H9 (cell line): ENCODE data around the gene TTC7B. TPM values are rescaled to one million over a fixed set of nuclear protein-coding genes. Genes with fewer than 3 reads are reported as not detected.

Experiments used
- DNase-seq: peaks from one replicate; pipeline ENCODE4 v3.0.0-alpha.2; 2017
- H2AFZ ChIP-seq: one replicate; pipeline ENCODE4 v1.6.1; 2013; ENCODE audit warnings: mild to moderate bottlenecking, low read length, control low read depth, moderate library complexity
- H2AK5ac ChIP-seq: 2 replicates; pipeline ENCODE4 v1.6.1; 2013; ENCODE audit warnings: low read length, control low read depth, mixed read lengths; ENCODE audit not compliant: insufficient read length
- H2BK120ac ChIP-seq: one replicate; pipeline ENCODE4 v1.6.1; 2013; ENCODE audit warnings: low read depth, mild to moderate bottlenecking, low read length, control low read depth, inconsistent platforms; ENCODE audit not compliant: poor library complexity, severe bottlenecking
- H2BK12ac ChIP-seq: 2 replicates; pipeline ENCODE4 v1.6.1; 2013; ENCODE audit warnings: low read length, control low read depth, mixed read lengths, low read depth; ENCODE audit not compliant: insufficient read length
- H2BK15ac ChIP-seq: 2 replicates; pipeline ENCODE4 v1.6.1; 2013; ENCODE audit warnings: low read depth, low read length, control low read depth
- H2BK20ac ChIP-seq: one replicate; pipeline ENCODE4 v1.6.1; 2013; ENCODE audit warnings: low read depth, mild to moderate bottlenecking, low read length, control low read depth, inconsistent platforms; ENCODE audit not compliant: poor library complexity, severe bottlenecking
- H2BK5ac ChIP-seq: 2 replicates; pipeline ENCODE4 v1.6.1; 2013; ENCODE audit warnings: low read length, control low read depth, mixed read lengths; ENCODE audit not compliant: insufficient read length
- H3K14ac ChIP-seq: 2 replicates; pipeline ENCODE4 v1.6.1; 2013; ENCODE audit warnings: low read length, control low read depth; ENCODE audit not compliant: insufficient read depth
- H3K18ac ChIP-seq: 2 replicates; pipeline ENCODE4 v1.6.1; 2013; ENCODE audit warnings: low read depth, mild to moderate bottlenecking, mixed read lengths, low read length, control low read depth; ENCODE audit not compliant: insufficient read length
- H3K23ac ChIP-seq: 2 replicates; pipeline ENCODE4 v1.6.1; 2013; ENCODE audit warnings: low read length, control low read depth, mixed read lengths, low read depth; ENCODE audit not compliant: insufficient read length
- H3K23me2 ChIP-seq: 2 replicates; pipeline ENCODE4 v1.6.1; 2013; ENCODE audit warnings: low read depth, mild to moderate bottlenecking, mixed read lengths, low read length, control low read depth; ENCODE audit not compliant: insufficient read length, poor library complexity, severe bottlenecking
- H3K27ac ChIP-seq: 2 replicates; pipeline ENCODE4 v1.5.1; 2013; ENCODE audit warnings: low read length, control low read depth, mixed read lengths, low read depth; ENCODE audit not compliant: insufficient read length
- H3K27me3 ChIP-seq: 2 replicates; pipeline ENCODE4 v1.6.1; 2013; ENCODE audit warnings: low read length, control low read depth, inconsistent platforms; ENCODE audit not compliant: insufficient read depth
- H3K4ac ChIP-seq: 2 replicates; pipeline ENCODE4 v1.6.1; 2013; ENCODE audit warnings: low read depth, mild to moderate bottlenecking, control low read depth, inconsistent platforms, low read length, moderate library complexity
- H3K4me1 ChIP-seq: 2 replicates; pipeline ENCODE4 v1.6.1; 2013; ENCODE audit warnings: low read length, control low read depth, inconsistent platforms; ENCODE audit not compliant: insufficient read depth
- H3K4me2 ChIP-seq: 2 replicates; pipeline ENCODE4 v1.6.1; 2013; ENCODE audit warnings: low read length, control low read depth, mixed read lengths; ENCODE audit not compliant: insufficient read length, insufficient read depth
- H3K56ac ChIP-seq: 2 replicates; pipeline ENCODE4 v1.6.1; 2013; ENCODE audit warnings: low read depth, mild to moderate bottlenecking, mixed read lengths, low read length, control low read depth; ENCODE audit not compliant: insufficient read length
- H3K79me1 ChIP-seq: 2 replicates; pipeline ENCODE4 v1.6.1; 2013; ENCODE audit warnings: low read depth, mild to moderate bottlenecking, moderate library complexity, low read length, control low read depth, inconsistent platforms; ENCODE audit not compliant: insufficient read depth, poor library complexity, severe bottlenecking
- H3K79me2 ChIP-seq: 2 replicates; pipeline ENCODE4 v1.6.1; 2013; ENCODE audit warnings: low read length, control low read depth, inconsistent platforms; ENCODE audit not compliant: insufficient read depth
- H3K9ac ChIP-seq: 2 replicates; pipeline ENCODE4 v1.6.1; 2013; ENCODE audit warnings: low read length, control low read depth, mixed read lengths; ENCODE audit not compliant: insufficient read length; ENCODE audit errors: extremely low read depth
- H3K9me3 ChIP-seq: one replicate; pipeline ENCODE4 v1.6.1; 2013; ENCODE audit warnings: low read depth, low read length, inconsistent platforms; ENCODE audit not compliant: control insufficient read depth
- H3T11ph ChIP-seq: one replicate; pipeline ENCODE4 v1.6.1; 2013; ENCODE audit warnings: mild to moderate bottlenecking, low read length, control low read depth, inconsistent platforms
- H4K20me1 ChIP-seq: one replicate; pipeline ENCODE4 v1.6.1; 2013; ENCODE audit not compliant: control insufficient read depth, insufficient read length, insufficient read depth
- H4K5ac ChIP-seq: 2 replicates; pipeline ENCODE4 v1.6.1; 2013; ENCODE audit warnings: low read depth, mild to moderate bottlenecking, mixed read lengths, low read length, control low read depth; ENCODE audit not compliant: insufficient read length
- H4K8ac ChIP-seq: replicated peaks from 2 replicates; pipeline ENCODE4 v1.6.1; 2013; ENCODE audit warnings: low read length, control low read depth, mixed read lengths, low read depth; ENCODE audit not compliant: insufficient read length
- H4K91ac ChIP-seq: 2 replicates; pipeline ENCODE4 v1.6.1; 2013; ENCODE audit warnings: low read depth, mild to moderate bottlenecking, moderate library complexity, mixed read lengths, low read length, control low read depth; ENCODE audit not compliant: insufficient read length
- H3K27ac Mint-ChIP-seq, 3 experiments: 2 replicates in 2 of 3; 3 replicates in 1 of 3; pipeline ENCODE4 v1.8.0; 2020 to 2021; ENCODE audit warnings: mixed read lengths in 3 of 3, mild to moderate bottlenecking in 1 of 3, moderate library complexity in 1 of 3
- H3K27me3 Mint-ChIP-seq: 2 replicates; pipeline ENCODE4 v1.8.0; 2021; ENCODE audit warnings: low read depth, mild to moderate bottlenecking, moderate library complexity, mixed read lengths
- H3K36me3 Mint-ChIP-seq, 3 experiments: 2 replicates in 2 of 3; 3 replicates in 1 of 3; pipeline ENCODE4 v1.8.0; 2020 to 2021; ENCODE audit warnings: low read depth in 3 of 3, mixed read lengths in 3 of 3; ENCODE audit not compliant: insufficient read depth in 1 of 3
- H3K4me1 Mint-ChIP-seq, 2 experiments: 2 replicates each; pipeline ENCODE4 v1.8.0; 2020; ENCODE audit warnings: mixed read lengths in 2 of 2
- H3K4me3 Mint-ChIP-seq, 2 experiments: 2 replicates in 1 of 2; 3 replicates in 1 of 2; pipeline ENCODE4 v1.8.0; 2020 to 2021; ENCODE audit warnings: mild to moderate bottlenecking in 2 of 2, mixed read lengths in 2 of 2, moderate library complexity in 1 of 2
- H3K9me3 Mint-ChIP-seq, 2 experiments: 2 replicates in 1 of 2; 3 replicates in 1 of 2; pipeline ENCODE4 v1.8.0; 2020; ENCODE audit warnings: mild to moderate bottlenecking in 2 of 2, mixed read lengths in 2 of 2, moderate library complexity in 1 of 2
- WGBS: extraction: QIAGEN DNeasy Blood & Tissue Kit; methylation state at CpG from one replicate; pipeline ENCODE4 v1.1.7; 2013; ENCODE audit warnings: missing lambda C conversion rate, low lambda C conversion rate, mixed read lengths; ENCODE audit not compliant: insufficient read length; ENCODE audit errors: extremely low coverage; 5-methylcytosine and 5-hydroxymethylcytosine counted together
- total RNA-seq: library from RNA; stranded (reverse); gene quantifications from 2 replicates; pipeline ENCODE4 v1.2.1, GENCODE V29; 2021
- TF ChIP-seq, protein P1 (sequence below): fragments of 200-600 bp; sonication (generic); conservative IDR thresholded peaks from 3 replicates; pipeline ENCODE4 v1.8.0; 2021; ENCODE audit warnings: antibody characterized with exemption, mild to moderate bottlenecking

TTC7B gene
- total RNA-seq, 1 experiment from 2014 or later: 33.7 TPM

DNA sequence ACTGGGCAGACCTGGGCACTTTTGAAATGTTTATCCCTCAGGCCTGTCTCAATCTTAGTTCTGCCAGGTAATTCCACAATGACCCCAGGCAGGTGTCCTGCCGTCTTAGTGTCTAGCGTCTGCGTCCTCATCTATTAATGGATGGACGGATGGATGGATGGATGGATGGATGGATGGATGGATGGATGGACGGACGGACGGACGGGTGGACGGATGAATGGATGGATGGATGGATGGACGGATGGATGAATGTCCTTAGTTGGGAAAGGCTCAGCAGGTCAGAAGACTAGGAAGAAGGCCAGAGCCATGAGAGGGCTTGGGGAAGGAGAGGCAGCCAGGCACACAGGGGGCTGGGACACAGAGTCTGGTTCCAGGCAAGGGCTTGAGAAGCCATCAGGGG, 278.1 kb downstream of the TTC7B start:
- no peak overlapping the region for H3K14ac ChIP-seq
- WGBS: no CpG with 5 or more reads among the region's 10 CpGs
- H2AFZ ChIP-seq: no peak overlapping the region

More for the DNA sequence above, 278.1 kb downstream of the TTC7B start:
- no peak overlapping the region for H3K9ac ChIP-seq
- H3K56ac ChIP-seq: no peak overlapping the region
- no peak overlapping the region for H3K4ac ChIP-seq
- H3K23ac ChIP-seq: no peak overlapping the region
- no peak overlapping the region for H4K91ac ChIP-seq
- no peak overlapping the region for H3T11ph ChIP-seq
- no peaks in the 10 kb centered on the region for H3K79me2 ChIP-seq
- DNase-seq: no peak
- no peak overlapping the region for H3K27ac ChIP-seq
- Mint-ChIP-seq H3K27me3 (peaks cover 2% of the 10 kb centered on the region; the same call in 1 of the 2 replicates), H3K27ac (no peak overlapping the region), H3K9me3 (no peaks in the 10 kb centered on the region), H3K4me3 (no peak overlapping the region), H3K36me3 (peaks cover 0 to 1% (median 0%) of the 10 kb centered on the region in 3 experiments; a peak in 1 of 7 replicates), H3K4me1 (peaks cover 16 to 24% of the 10 kb centered on the region in 2 experiments)
- H3K4me1 ChIP-seq: no peaks in the 10 kb centered on the region
- no peak overlapping the region for H2BK120ac ChIP-seq
- no peak overlapping the region for H2BK5ac ChIP-seq
- H3K23me2 ChIP-seq: no peaks in the 10 kb centered on the region
- no peak overlapping the region for H3K18ac ChIP-seq
- no peaks in the 10 kb centered on the region for H3K9me3 ChIP-seq
- H3K79me1 ChIP-seq: no peaks in the 10 kb centered on the region
- H2BK20ac ChIP-seq: no peak overlapping the region
- no peak overlapping the region for H4K5ac ChIP-seq
- no peak overlapping the region for H2AK5ac ChIP-seq
- H2BK15ac ChIP-seq: no peak overlapping the region
- H3K4me2 ChIP-seq: no peak overlapping the region
- no peaks in the 10 kb centered on the region for H4K20me1 ChIP-seq
- H3K27me3 ChIP-seq: no peaks in the 10 kb centered on the region
- TF ChIP-seq, protein P1, sequence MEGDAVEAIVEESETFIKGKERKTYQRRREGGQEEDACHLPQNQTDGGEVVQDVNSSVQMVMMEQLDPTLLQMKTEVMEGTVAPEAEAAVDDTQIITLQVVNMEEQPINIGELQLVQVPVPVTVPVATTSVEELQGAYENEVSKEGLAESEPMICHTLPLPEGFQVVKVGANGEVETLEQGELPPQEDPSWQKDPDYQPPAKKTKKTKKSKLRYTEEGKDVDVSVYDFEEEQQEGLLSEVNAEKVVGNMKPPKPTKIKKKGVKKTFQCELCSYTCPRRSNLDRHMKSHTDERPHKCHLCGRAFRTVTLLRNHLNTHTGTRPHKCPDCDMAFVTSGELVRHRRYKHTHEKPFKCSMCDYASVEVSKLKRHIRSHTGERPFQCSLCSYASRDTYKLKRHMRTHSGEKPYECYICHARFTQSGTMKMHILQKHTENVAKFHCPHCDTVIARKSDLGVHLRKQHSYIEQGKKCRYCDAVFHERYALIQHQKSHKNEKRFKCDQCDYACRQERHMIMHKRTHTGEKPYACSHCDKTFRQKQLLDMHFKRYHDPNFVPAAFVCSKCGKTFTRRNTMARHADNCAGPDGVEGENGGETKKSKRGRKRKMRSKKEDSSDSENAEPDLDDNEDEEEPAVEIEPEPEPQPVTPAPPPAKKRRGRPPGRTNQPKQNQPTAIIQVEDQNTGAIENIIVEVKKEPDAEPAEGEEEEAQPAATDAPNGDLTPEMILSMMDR: no peak
- H4K8ac ChIP-seq: no peak overlapping the region
- H2BK12ac ChIP-seq: no peak overlapping the region
